GM12892 (cell line): ENCODE results near the gene BNIP3.

ENCODE experiments used
- POLR2A ChIP-seq: IDR thresholded peaks from 2 replicates; pipeline ENCODE4 v1.6.1; 2011; ENCODE audit warnings: low read depth, low read length, control low read depth
- POLR2AphosphoS5 ChIP-seq: IDR thresholded peaks from 2 replicates; pipeline ENCODE4 v1.6.1; 2011; ENCODE audit warnings: low read depth, low read length, control low read depth
- TAF1 ChIP-seq: IDR thresholded peaks from 2 replicates; pipeline ENCODE4 v1.6.1; 2011; ENCODE audit warnings: low read depth, mild to moderate bottlenecking, control low read depth, low read length, borderline replicate concordance

- TF ChIP-seq POLR2A = no peak
- TF ChIP-seq POLR2AphosphoS5 = no peak
- TF ChIP-seq TAF1 = no peak
Observed at GRCh38 chr10:131926743-131927595, 54.8 kb downstream of the BNIP3 start.
